ENCODE data around the gene HDHD2. TPM values are rescaled to one million over a fixed set of nuclear protein-coding genes. Genes with fewer than 3 reads are reported as not detected.

The HDHD2 gene
- total and polyA plus RNA-seq, 9 donors = 15.3 to 24.5 (median 20.2) TPM

DNA sequence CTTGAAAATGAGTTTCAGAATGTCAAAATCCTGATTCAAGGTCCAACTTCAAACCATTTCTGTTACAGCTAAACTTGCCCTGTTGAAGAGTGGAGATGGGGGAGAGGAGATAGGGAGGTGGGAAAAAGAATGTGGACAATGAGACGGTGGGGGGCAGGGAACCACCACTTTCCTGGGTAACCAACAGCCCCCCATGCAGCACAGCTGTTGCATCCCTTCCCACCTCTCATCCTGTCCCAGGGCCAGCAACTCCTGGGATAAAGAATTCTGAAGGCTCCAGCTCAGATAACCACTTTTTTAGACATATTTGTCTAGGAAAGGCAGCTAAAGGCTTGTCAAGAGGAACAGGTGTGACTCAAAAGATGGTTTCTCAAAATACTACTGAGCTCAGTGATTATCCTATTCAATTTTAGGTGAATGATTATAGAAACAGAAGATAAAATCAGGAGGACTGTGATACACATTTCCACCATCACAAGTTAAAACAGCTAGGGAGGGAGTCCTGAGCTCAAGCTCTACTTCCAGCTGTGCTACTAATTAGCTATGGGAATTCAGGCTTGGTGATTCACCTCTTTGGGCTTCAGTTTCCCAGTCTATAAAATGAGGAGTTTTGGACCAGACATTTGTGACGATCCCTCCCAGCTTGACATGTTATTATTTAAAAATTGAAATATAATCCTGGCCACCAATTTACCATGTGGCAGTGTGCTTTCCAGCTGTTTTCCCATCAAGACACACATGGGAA lies 36.3 kb downstream of the HDHD2 start:
- Histone ChIP-seq H3K27ac (ENCODE audit: low read length) (no peak overlapping the region), H3K36me3 (ENCODE audit: control insufficient read depth, insufficient read depth, low read length) (peaks cover 41% of the 10 kb centered on the region), H3K4me3 (ENCODE audit: low read length) (no peak overlapping the region), H3K4me1 (ENCODE audit: control insufficient read depth, insufficient read depth, low read length) (peaks cover 5% of the 10 kb centered on the region), H3K27me3 (ENCODE audit: control insufficient read depth, insufficient read depth, low read length) (no peaks in the 10 kb centered on the region), H3K9me3 (replicated peaks; ENCODE audit: control insufficient read depth, low read depth, low read length) (no peaks in the 10 kb centered on the region)
- peak; percentile 44 for DNase-seq
- no CpG with 5 or more reads among the region's 2 CpGs for WGBS (ENCODE audit: insufficient coverage)

DNA sequence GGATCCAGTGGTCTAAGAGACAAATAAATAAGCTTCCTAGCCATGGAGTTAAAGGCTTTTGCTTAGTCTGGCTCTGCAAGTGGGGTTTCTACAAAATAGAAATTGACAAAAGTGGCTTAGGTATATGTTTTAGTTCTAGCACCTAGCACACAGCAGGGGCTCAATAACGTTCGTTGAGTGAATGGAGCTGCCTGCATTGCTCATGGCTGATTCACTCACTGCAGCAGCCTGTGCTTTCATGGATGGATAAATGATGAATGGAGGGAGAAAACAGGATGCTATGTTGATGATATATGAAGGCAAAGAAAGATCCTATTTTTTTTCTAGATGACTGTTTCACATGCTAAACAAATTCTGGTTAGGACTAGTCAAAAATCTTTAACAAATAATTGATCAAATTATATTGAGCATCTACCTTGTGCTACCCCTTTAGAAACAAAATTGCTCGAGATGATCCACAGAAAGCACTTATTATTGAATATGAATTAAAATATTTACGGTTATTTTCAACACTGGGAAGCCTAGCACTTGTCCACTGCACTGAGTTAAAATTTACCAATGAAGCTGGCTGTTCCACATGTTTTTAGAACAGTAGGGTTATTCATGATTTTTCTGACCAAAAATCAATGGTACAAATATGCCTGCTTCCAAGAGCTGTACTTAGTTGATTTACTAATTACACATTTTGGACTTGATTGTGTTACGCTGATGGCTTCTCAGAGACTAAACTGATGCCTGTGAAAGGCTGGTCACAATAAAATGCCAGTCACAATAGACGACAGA lies 39.6 kb downstream of the HDHD2 start:
- Histone ChIP-seq H3K4me1 (ENCODE audit: control insufficient read depth, insufficient read depth, low read length) (peaks cover 5% of the 10 kb centered on the region), H3K36me3 (ENCODE audit: control insufficient read depth, insufficient read depth, low read length) (peaks cover 50% of the 10 kb centered on the region), H3K27ac (ENCODE audit: low read length) (no peak overlapping the region), H3K4me3 (ENCODE audit: low read length) (no peak overlapping the region), H3K9me3 (replicated peaks; ENCODE audit: control insufficient read depth, low read depth, low read length) (no peaks in the 10 kb centered on the region), H3K27me3 (ENCODE audit: control insufficient read depth, insufficient read depth, low read length) (no peaks in the 10 kb centered on the region)
- 75% methylated on average over 2 of the region's 6 CpGs for WGBS (ENCODE audit: insufficient coverage)
- DNase-seq = no peak

DNA sequence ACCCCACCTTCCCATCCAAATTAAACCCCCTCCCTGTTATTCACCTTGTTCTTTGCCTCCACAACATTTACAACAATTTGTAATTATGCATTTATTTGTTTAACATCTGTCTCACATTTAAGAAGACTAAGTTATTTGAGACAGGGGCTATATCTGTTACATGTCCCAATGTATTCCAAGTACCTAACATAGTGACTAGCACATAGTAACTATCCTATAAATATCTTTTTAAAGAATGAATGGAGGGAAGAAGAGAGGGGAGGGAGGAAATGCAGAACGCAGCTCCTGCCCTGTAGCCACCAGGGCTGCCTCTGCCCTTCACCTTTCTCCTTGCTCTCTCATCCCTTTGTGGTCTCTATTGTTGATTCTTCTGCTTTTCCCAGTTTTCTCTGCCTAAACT lies 40.6 kb downstream of the HDHD2 start:
- Histone ChIP-seq H3K9me3 (replicated peaks; ENCODE audit: control insufficient read depth, low read depth, low read length) (no peaks in the 10 kb centered on the region), H3K27ac (ENCODE audit: low read length) (no peak overlapping the region), H3K4me1 (ENCODE audit: control insufficient read depth, insufficient read depth, low read length) (peaks cover 5% of the 10 kb centered on the region), H3K4me3 (ENCODE audit: low read length) (no peak overlapping the region), H3K36me3 (ENCODE audit: control insufficient read depth, insufficient read depth, low read length) (peaks cover 49% of the 10 kb centered on the region), H3K27me3 (ENCODE audit: control insufficient read depth, insufficient read depth, low read length) (no peaks in the 10 kb centered on the region)
- no peak for DNase-seq
- WGBS (ENCODE audit: insufficient coverage) = no CpG with 5 or more reads among the region's 1 CpG

DNA sequence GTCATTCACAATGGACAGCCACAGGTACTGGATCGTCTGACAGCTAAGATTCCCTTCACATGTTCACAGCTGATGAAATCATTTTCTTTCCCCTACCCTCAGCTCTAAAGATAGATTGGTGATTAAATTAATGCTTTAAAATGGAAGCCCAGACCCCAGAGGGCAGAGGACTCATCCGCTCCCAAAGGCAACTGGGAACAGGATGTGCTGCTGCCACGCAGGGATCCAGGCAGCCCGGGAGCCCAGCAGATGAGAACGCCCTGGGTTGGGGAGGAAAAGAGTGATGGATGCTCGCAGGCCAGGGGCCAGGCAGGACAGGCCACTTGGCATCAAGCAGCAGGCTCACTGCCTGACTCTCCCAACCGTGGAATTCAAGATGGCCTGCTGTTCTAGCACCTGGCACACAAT lies 41.3 kb downstream of the HDHD2 start:
- Histone ChIP-seq H3K27ac (ENCODE audit: low read length) (no peak overlapping the region), H3K36me3 (ENCODE audit: control insufficient read depth, insufficient read depth, low read length) (peaks cover 46% of the 10 kb centered on the region), H3K4me1 (ENCODE audit: control insufficient read depth, insufficient read depth, low read length) (peaks cover 3% of the 10 kb centered on the region), H3K27me3 (ENCODE audit: control insufficient read depth, insufficient read depth, low read length) (no peaks in the 10 kb centered on the region), H3K9me3 (replicated peaks; ENCODE audit: control insufficient read depth, low read depth, low read length) (no peaks in the 10 kb centered on the region), H3K4me3 (ENCODE audit: low read length) (no peak overlapping the region)
- WGBS (ENCODE audit: insufficient coverage) = 53% methylated on average over 6 of the region's 7 CpGs
- no peak for DNase-seq

DNA sequence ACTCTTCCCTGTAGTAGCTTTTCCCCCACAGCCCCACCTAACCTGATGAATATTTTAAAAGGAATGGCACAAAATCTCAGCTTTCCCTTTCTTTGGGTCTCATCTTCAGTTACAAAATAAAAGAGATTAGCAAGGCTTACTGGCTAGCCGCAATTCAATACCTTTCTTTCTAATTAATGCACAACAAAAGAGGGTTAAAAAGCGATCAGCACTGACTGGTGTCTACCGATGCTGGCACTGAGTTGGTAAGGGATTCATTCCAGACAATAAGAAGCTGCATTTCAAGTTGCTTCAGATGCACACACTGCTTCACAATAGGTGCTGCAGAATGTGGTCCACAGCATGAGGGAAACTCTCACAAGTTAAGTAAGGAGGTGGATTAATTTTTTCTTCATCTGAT lies 41.9 kb downstream of the HDHD2 start:
- Histone ChIP-seq H3K4me3 (ENCODE audit: low read length) (no peak overlapping the region), H3K27ac (ENCODE audit: low read length) (no peak overlapping the region), H3K9me3 (replicated peaks; ENCODE audit: control insufficient read depth, low read depth, low read length) (no peaks in the 10 kb centered on the region), H3K27me3 (ENCODE audit: control insufficient read depth, insufficient read depth, low read length) (no peaks in the 10 kb centered on the region), H3K36me3 (ENCODE audit: control insufficient read depth, insufficient read depth, low read length) (peaks cover 46% of the 10 kb centered on the region), H3K4me1 (ENCODE audit: control insufficient read depth, insufficient read depth, low read length) (peaks cover 3% of the 10 kb centered on the region)
- DNase-seq = no peak
- no CpG with 5 or more reads among the region's 3 CpGs for WGBS (ENCODE audit: insufficient coverage)

DNA sequence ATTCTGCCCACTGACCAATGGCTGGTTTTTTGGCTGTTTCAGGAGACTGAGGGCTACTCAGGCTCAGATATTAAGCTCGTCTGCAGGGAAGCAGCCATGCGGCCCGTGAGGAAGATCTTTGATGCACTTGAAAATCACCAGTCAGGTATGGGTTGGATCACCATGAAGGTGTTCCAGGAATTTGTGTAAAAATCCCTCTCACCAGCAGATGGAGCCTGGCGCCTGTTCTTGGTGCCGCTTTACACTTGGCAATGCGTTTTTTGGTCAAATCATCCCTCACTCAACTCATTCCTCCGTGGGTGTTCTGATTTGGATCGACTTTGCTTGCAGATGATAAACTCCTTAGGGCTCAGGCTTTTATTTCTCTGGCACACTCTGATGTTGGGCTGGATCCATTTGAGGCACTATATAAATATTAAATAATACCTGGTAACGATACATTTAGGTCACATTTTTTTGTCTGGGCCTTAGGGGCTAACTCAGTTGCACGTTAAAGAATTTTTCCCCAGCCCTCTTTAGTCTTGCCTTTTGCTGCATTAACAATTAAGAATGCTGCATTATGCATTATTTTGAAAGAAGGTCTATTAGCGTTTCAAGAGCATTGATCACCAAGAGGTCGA lies 50.0 kb downstream of the HDHD2 start:
- no CpG with 5 or more reads among the region's 12 CpGs for WGBS (ENCODE audit: insufficient coverage)

DNA sequence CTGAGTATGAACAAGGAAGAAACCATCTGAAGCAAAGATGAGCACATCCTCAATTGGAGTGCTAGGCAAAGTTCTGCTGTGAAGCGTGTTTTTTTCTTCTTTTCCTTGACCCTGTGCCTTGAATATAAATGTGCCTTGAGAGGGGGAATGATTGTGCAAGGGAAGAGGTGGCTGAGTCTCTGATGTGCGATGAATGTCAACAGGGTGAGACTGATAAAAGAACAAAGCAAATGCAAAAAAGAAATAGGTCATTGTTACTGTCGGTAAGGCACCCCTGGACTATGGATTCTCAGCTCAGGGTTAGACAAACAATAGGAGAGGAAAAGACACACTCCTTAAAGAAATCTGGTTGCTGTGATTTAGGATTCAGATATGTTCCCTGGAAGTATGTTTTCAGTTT lies 54.5 kb downstream of the HDHD2 start:
- no peaks in the 10 kb centered on the region for H3K9me3 ChIP-seq (replicated peaks; ENCODE audit: control insufficient read depth, low read depth, low read length)
- H3K27me3 ChIP-seq (ENCODE audit: control insufficient read depth, insufficient read depth, low read length) = no peaks in the 10 kb centered on the region
- no peak overlapping the region for H3K4me3 ChIP-seq (ENCODE audit: low read length)
- WGBS (ENCODE audit: insufficient coverage) = 100% methylated on average over 2 of the region's 3 CpGs
- DNase-seq = no peak
- no peaks in the 10 kb centered on the region for H3K4me1 ChIP-seq (ENCODE audit: control insufficient read depth, insufficient read depth, low read length)
- no peaks in the 10 kb centered on the region for H3K36me3 ChIP-seq (ENCODE audit: control insufficient read depth, insufficient read depth, low read length)
- H3K27ac ChIP-seq (ENCODE audit: low read length) = no peak overlapping the region

More for the DNA sequence above, 50.0 kb downstream of the HDHD2 start:
- peak; percentile 63 for DNase-seq
- H3K4me3 ChIP-seq (ENCODE audit: low read length) = no peak overlapping the region
- no peak overlapping the region for H3K27ac ChIP-seq (ENCODE audit: low read length)
- no peaks in the 10 kb centered on the region for H3K4me1 ChIP-seq (ENCODE audit: control insufficient read depth, insufficient read depth, low read length)
- no peaks in the 10 kb centered on the region for H3K9me3 ChIP-seq (replicated peaks; ENCODE audit: control insufficient read depth, low read depth, low read length)
- H3K27me3 ChIP-seq (ENCODE audit: control insufficient read depth, insufficient read depth, low read length) = no peaks in the 10 kb centered on the region
- peaks cover 4% of the 10 kb centered on the region for H3K36me3 ChIP-seq (ENCODE audit: control insufficient read depth, insufficient read depth, low read length)

DNA sequence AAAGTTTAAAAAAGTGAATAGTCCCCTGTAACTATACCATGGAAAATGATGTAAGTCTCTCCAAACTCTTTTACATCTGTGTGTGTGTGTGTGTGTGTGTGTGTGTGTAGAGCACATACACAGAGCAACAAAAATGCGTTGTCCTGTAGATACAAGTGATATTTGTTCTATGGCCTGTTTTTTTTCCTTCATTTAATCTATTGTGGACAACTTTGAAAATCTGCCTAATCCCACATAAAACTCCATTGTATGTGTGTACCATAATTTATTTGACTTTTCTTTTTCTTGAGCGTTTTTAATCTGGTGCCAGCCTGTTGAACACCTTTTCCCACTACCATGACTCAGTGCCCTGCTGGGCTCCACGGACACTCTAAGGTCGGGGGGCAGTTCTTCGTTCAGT lies 62.6 kb downstream of the HDHD2 start:
- Histone ChIP-seq H3K4me3 (ENCODE audit: low read length) (no peak overlapping the region), H3K27me3 (ENCODE audit: control insufficient read depth, insufficient read depth, low read length) (no peaks in the 10 kb centered on the region), H3K27ac (ENCODE audit: low read length) (no peak overlapping the region), H3K4me1 (ENCODE audit: control insufficient read depth, insufficient read depth, low read length) (no peaks in the 10 kb centered on the region), H3K9me3 (replicated peaks; ENCODE audit: control insufficient read depth, low read depth, low read length) (no peaks in the 10 kb centered on the region), H3K36me3 (ENCODE audit: control insufficient read depth, insufficient read depth, low read length) (no peaks in the 10 kb centered on the region)
- WGBS (ENCODE audit: insufficient coverage) = no CpG with 5 or more reads among the region's 5 CpGs
- no peak for DNase-seq

DNA sequence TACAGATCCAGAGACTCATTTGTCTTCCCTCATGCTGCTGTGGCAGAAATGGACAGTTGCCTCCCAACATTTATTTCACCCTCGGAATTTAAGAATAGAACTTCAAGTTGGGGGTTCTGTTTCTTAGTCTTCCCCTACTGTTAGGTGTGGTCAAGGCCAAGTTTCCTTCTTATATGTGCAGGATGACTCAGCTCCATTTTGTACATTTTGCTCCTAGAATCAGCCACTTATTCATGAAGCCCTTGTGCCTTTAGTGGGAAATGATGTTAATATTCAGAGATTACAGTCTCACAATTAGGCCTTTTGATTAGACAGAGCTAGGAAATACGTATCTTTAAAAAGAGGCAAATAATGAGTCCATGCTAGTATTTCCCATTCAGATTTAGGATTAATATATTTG lies 68.7 kb downstream of the HDHD2 start:
- Histone ChIP-seq H3K36me3 (ENCODE audit: control insufficient read depth, insufficient read depth, low read length) (no peaks in the 10 kb centered on the region), H3K4me1 (ENCODE audit: control insufficient read depth, insufficient read depth, low read length) (no peaks in the 10 kb centered on the region), H3K9me3 (replicated peaks; ENCODE audit: control insufficient read depth, low read depth, low read length) (no peaks in the 10 kb centered on the region), H3K27ac (ENCODE audit: low read length) (no peak overlapping the region), H3K27me3 (ENCODE audit: control insufficient read depth, insufficient read depth, low read length) (no peaks in the 10 kb centered on the region), H3K4me3 (ENCODE audit: low read length) (no peak overlapping the region)
- no peak for DNase-seq
- WGBS (ENCODE audit: insufficient coverage) = no CpG with 5 or more reads among the region's 2 CpGs

DNA sequence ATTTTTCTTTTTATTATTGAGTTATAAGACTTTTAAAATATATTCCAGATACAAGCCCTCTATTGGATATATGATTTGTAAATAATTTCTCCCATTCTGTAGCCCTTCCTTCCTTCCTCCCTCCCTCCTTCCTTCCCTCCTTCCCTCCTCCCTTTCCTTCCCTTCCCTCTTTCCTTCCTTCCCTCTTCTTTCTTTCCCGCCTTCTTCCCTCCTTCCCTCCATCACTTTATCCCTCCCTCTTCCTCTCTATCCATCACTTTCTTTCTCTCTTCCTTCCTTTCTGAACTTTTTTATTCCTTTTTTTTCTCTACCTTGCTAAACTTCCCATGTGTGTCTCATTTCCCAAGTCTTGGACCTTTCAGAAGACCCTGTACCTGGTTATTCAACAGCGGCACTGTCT lies 69.4 kb downstream of the HDHD2 start:
- Histone ChIP-seq H3K27ac (ENCODE audit: low read length) (no peak overlapping the region), H3K4me1 (ENCODE audit: control insufficient read depth, insufficient read depth, low read length) (no peaks in the 10 kb centered on the region), H3K9me3 (replicated peaks; ENCODE audit: control insufficient read depth, low read depth, low read length) (no peaks in the 10 kb centered on the region), H3K4me3 (ENCODE audit: low read length) (no peak overlapping the region), H3K27me3 (ENCODE audit: control insufficient read depth, insufficient read depth, low read length) (no peaks in the 10 kb centered on the region), H3K36me3 (ENCODE audit: control insufficient read depth, insufficient read depth, low read length) (no peaks in the 10 kb centered on the region)
- 90% methylated on average over 1 of the region's 2 CpGs for WGBS (ENCODE audit: insufficient coverage)
- no peak for DNase-seq
